Measurements from ENCODE around the gene DHX36.
A peak's percentile ranks its signal among the peaks of the same experiment; 100 is the strongest.

The DHX36 gene

GRCh38 chr3:154323891-154324738, at the start of gene DHX36:
Gene DHX36 (minus strand): TSS chr3:154324487. CDS start chr3:154324416, 71 bp downstream.
- DNase-seq: peak; percentile 83

DNA sequence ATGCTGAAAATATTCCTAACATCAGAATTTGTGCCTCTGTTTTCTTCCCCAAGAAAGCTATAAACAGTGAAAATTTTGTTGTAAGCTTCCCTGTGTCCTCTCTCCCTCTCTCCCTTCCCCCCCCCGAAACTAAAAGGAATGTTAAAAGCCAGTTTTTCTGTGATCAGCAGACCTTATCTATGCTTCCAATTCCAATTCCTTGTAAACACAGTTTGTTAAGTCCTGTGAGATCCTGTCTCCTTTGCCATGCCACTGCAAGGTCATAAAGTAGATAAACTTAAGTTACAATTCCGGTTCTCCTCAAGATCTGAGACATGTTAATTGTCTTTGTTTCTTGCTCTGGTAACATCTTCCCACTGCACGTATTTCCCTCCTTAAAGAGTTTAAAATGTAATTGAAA, 42.9 kb upstream of the DHX36 start:
- no peak for DNase-seq

GRCh38 chr3:154364849-154365248, 40.6 kb upstream of the DHX36 start:
- no peak for DNase-seq

DNA sequence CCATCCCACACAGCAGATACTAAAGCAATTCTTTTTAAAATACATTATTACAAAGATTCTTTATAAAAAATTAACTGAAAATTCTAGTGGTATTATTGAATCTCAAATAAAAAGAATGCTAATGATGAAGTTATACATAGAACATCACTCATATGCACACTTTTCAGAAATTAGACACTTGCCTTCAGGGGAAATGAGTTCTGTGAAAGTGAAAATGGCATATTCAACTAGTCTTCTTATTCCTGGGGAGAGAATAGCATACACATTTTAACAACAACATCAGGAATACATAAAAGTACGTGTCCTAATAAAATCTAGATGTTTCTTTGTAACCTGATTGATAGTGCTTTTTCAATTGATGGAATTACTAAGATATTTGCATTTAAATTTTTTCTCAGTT, 36.8 kb upstream of the DHX36 start:
- DNase-seq: no peak

DNA sequence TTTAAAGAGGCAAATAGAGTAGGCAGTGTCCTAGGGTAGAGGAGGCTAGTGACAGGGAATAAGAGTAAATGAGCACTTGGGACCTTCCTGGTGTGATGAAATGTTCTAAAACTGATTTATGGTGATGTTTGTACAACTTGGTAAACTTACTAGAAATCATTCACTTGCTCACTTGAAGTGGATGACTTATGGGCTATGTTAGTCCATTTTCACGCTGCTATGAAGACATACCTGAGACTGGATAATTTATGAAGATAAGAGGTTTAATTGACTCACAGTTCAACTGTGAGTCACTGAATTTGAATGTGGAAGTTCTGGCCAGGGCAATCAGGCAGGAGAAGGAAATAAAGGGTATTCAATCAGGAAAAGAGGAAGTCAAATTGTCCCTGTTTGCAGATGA, 31.7 kb upstream of the DHX36 start:
- DNase-seq: no peak

DNA sequence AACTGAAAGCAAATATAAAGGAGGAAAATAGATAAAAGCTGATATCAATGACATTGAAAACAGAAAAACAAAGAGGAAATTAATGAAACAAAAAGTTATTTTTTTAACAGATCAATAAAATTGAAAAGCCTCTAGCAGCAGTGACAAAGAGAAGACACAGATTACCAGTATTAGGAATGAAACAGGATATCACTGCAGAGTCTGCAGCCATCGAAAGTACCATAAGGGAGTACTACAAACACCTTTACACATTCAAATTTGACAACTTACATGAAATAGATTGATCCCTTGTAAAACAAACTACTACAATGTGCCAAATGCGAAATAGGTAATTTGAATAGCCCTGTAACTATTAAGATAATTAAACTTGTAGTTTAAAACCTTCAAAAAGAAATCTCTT, 24.9 kb upstream of the DHX36 start:
- no peak for DNase-seq

DNA sequence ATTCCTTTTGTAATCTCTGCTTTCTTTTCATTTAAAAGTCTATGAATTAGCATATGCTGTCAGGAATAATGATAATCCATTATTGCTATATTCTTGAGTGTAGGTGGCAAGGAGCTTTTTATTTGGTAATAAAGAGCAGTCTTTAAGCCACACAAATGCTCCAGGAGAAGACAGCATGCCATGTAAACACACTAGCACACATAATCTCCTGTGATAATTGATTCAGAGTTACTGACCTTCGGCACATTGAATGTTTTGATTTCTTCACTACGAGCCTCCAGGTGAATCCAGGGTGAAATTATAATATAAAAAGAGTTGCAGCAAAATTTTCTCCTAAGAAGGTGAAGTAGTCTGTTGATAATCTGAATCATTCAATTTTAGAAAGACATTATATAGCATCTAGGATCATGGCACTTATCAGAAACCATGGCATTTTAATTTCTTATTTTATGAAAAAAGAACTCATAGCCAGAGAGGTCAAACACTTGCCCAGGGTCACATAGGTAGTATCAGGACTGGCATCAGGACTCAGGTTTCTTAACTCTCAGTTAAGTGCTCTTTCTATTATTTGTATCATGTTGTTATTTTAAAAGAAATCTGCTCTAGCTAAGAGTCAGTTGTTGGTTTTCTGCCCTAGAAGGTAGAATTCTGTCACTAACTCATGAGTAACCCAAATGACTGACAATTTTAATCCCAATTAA, 21.3 kb upstream of the DHX36 start:
- no peak for DNase-seq

DNA sequence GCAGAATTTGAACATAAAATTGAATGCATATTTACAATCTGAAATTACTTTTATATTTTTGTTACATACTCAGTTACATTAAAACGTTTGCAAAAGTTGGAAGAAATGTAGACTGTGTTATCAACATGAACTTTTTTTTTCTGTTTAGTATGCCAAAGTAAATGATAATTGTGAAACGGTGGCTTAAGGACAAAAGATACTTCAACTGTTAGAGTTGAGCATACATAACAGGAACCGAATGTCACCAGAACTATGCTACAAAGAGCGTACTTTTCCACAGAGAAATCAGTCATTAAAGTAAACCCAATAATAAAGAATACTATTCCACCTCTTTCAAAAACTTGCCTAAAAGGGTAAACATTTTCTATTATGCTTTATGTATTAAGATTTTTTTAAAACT, 14.3 kb upstream of the DHX36 start:
- no peak for DNase-seq

- no peak for DNase-seq
Measured at GRCh38 chr3:154338008-154338407, 13.7 kb upstream of the DHX36 start.

- DNase-seq: peak; percentile 28
Measured at GRCh38 chr3:154334973-154335420, 10.7 kb upstream of the DHX36 start.

DNA sequence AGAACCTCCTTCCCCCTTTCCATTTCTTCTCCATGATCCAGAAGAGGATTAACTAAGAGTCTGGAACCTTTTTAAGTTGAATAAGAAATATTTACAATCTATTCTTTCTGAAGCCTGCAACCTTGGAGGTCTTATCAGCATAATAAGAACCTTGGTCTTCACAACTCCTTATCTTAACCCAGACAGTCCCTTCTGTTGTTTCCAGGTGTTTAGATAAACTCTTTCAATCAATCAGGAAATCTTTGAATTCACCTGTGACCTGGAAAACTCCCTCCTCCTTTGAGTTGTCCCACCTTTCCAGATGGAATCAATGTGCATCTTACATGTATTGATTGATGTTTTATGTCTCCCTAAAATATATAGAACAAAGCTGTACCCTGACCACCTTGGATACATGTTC, 3.6 kb upstream of the DHX36 start:
- DNase-seq: no peak

GRCh38 chr3:154324919-154325318, 632 bp upstream of the DHX36 start:
- no peak for DNase-seq

DNA sequence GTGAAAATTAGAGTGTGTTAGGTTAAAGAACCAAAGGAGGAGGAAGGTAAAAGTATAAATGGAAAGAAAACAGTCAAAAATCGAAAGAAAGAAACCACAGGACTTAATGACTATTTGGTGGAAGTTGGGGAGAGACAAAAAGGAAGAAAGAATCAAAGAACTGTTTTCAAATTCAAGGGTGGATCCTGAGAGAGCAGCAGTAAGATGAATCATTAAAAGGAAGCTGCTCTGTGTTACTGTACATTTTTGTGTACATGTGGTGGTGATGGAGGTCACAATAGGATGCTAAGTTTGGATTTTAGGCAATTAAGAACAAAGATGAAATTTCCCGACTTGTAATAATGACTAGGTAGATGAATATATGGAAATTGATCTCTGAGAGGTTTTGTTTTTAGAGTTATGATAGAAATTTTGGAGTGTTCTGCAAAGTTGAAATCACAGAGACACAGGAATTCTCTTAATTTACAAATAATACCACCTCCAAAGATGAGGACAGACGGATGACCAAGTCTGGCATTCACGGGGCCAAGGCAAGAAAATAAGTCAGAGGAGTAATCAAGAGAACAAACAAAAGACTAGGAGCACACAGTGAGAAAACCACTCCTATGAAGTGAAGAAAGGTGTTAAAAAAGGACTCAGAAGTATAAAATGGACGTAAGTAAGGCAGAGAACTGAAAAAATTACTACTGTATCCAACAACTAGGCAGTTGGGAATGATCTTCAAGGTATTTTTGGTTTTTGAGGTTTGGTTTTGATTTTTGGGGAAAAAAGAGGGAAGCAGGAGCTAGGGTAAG, 7.1 kb downstream of the DHX36 start:
- no peak for DNase-seq

DNA sequence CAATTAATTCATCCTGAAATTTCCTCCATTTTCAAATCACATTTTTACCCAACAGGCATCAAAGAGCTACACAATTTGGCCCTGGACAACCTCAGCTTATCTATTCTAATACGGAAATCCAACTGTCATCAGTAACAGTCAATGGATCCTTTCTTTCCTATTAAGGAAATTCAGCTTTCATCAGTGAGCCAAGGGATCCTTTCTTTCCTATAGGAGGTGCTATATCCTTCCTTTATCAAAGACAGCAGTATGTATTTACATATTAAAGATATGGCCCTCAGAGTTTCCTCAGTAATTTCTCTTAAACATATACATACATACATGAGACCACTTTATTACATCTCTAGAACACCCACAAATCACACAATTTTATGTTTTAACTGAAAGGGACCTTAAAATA, 10.1 kb downstream of the DHX36 start:
- DNase-seq: no peak

DNA sequence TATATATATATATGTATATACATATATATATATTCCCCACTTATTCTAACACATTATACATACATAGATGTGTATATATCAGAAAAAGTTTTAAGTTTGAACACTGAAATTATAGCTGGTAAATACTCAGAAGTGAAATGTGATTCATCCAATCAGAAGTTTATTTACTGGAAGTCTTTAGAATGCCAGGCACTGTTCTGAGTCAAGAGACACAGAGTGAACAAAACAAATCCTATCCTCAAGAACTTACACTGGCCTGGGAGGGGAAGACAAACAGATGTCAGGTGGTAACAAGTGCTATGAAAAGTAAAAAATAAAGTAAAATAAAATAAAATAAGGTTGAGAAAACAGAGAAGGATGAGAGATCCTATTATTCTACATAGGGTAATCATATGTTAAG, 13.4 kb downstream of the DHX36 start:
- no peak for DNase-seq

DNA sequence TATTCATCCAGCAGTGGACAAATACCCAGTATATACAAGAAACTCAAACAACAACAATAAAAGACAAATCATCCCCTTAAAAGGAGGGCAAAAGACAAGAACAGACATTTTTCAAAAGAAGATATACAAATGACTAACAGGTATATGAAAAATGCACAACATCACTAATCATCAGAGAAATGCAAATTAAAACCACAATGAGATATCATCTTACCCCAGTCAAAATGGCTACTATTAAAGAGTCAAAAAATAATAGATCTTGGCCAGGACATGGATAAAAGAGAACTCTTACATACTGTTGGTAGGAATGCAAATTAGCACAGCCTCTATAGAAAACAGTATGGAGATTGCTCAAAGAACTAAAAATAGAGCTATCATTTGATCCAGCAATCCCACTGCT, 16.9 kb downstream of the DHX36 start:
- DNase-seq: no peak

- DNase-seq: no peak
Measured at GRCh38 chr3:154304936-154305335, 19.4 kb downstream of the DHX36 start.

DNA sequence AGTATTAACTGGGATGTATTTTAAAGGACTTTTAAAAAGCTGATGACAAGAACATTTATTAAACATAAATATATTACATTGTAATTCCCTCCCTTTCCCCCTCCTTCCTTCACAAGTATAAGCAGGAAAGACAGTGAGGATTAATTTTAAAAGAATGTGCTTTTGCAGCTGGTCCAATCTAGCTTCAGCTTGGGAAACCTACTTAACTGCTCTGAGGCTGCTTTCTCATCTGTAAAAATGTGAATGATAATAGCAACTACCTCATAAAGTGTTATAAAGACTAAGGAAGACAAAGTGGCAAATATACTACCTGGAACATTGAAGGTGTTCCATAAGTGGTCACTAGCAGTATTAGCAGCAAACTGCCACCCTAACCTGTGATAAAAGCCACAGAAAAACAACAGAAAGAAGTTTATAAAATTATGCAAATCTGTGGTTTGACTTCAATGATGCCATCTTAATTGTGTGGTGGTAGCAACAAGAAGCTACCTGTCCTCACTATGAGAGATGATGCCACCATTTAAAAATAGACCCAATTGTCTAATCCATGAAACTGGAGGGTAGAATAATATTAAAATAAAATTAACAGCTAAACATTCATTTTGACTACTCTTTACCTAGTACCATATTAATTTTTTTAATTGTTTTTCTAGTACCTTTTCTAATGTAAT, 20.0 kb downstream of the DHX36 start:
- no peak for DNase-seq

GRCh38 chr3:154301561-154301960, 22.7 kb downstream of the DHX36 start:
- DNase-seq: no peak

DNA sequence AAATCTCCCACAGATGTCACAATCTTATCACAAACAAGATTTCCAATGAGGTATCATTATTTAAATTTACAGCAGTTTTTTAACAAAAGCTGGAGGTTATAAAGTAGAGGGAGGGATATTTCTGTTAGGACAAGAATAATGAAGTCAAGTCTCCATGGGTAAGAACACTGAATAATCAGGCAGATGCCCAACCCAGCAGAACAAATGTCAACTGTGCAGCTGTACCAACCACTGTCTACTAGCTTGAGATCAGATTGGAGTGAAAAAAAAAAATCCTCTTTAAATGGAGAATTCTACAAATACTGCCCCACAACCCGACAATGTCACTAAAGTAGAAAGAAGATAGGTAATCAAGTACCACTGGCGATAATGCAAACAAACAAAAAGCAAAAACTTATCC, 30.3 kb downstream of the DHX36 start:
- no peak for DNase-seq

GRCh38 chr3:154290187-154290586, 34.1 kb downstream of the DHX36 start:
- no peak for DNase-seq

- no peak for DNase-seq
Measured at GRCh38 chr3:154285221-154285620, 39.1 kb downstream of the DHX36 start.

DNA sequence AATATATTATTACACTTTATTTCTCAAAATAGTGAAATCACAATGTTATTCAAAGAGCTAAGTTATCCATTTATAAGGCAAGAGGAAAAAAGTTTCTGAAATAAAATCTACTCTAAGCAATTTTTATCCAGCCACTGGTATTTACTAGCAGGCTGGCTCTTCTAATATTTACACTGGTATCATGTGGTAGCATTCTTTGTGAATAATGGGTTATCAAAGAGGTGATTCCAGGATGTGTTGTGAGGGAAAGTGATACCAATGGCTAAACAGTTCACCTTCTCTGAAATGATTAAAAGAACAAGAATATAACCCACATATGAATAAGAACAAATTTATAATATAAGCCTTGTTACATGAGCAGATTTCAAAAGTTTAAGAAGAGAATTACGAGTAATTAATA, 44.1 kb downstream of the DHX36 start:
- no peak for DNase-seq
